Neural progenitor cell (in vitro differentiated cells): ENCODE data around the gene SLFN5. TPM values are rescaled to one million over a fixed set of nuclear protein-coding genes. Genes with fewer than 3 reads are reported as not detected.

ENCODE experiments used
- DNase-seq: peaks from one replicate; pipeline ENCODE4 v3.0.0-alpha.2; 2016; ENCODE audit warnings: low spot score
- H2AFZ ChIP-seq: fragments of 200-600 bp; sonication (generic); replicated peaks from 2 replicates; pipeline ENCODE4 v1.6.1; 2016; ENCODE audit warnings: antibody characterized with exemption
- H3F3A ChIP-seq: fragments of 200-600 bp; sonication (generic); 2 replicates; pipeline ENCODE4 v1.6.1; 2016; ENCODE audit warnings: antibody characterized with exemption, low read depth
- H3K27ac ChIP-seq: fragments of 200-600 bp; sonication (generic); 2 replicates; pipeline ENCODE4 v1.5.1; 2016; ENCODE audit warnings: mild to moderate bottlenecking
- H3K27me3 ChIP-seq: fragments of 200-600 bp; sonication (generic); 2 replicates; pipeline ENCODE4 v1.6.1; 2016; ENCODE audit warnings: mild to moderate bottlenecking, moderate library complexity
- H3K36me3 ChIP-seq: fragments of 200-600 bp; sonication (generic); 2 replicates; pipeline ENCODE4 v1.5.1; 2016
- H3K4me1 ChIP-seq: fragments of 200-600 bp; sonication (generic); 2 replicates; pipeline ENCODE4 v1.6.1; 2016; ENCODE audit warnings: mixed run types
- H3K4me2 ChIP-seq: fragments of 200-600 bp; sonication (generic); 2 replicates; pipeline ENCODE4 v1.6.1; 2016
- H3K4me3 ChIP-seq: fragments of 200-600 bp; sonication (generic); 2 replicates; pipeline ENCODE4 v1.5.1; 2016
- H3K79me2 ChIP-seq: fragments of 200-600 bp; sonication (generic); 2 replicates; pipeline ENCODE4 v1.6.1; 2016; ENCODE audit warnings: low read depth
- H3K9ac ChIP-seq: fragments of 200-600 bp; sonication (generic); 2 replicates; pipeline ENCODE4 v1.6.1; 2016
- H3K9me3 ChIP-seq: fragments of 200-600 bp; sonication (generic); 2 replicates; pipeline ENCODE4 v1.5.1; 2016; ENCODE audit warnings: low read depth
- H4K20me1 ChIP-seq: fragments of 200-600 bp; sonication (generic); 2 replicates; pipeline ENCODE4 v1.6.1; 2016; ENCODE audit warnings: low read depth
- H3K27ac Mint-ChIP-seq: 3 replicates; pipeline ENCODE4 v1.8.0; 2021; ENCODE audit warnings: mixed read lengths
- H3K27me3 Mint-ChIP-seq: 2 replicates; pipeline ENCODE4 v1.8.0; 2022; ENCODE audit warnings: low read depth, mild to moderate bottlenecking, inconsistent platforms, moderate library complexity, mixed read lengths; ENCODE audit not compliant: insufficient read depth
- H3K36me3 Mint-ChIP-seq: 3 replicates; pipeline ENCODE4 v1.8.0; 2021; ENCODE audit warnings: mixed read lengths
- H3K4me1 Mint-ChIP-seq: 3 replicates; pipeline ENCODE4 v1.8.0; 2021; ENCODE audit warnings: mixed read lengths
- H3K4me3 Mint-ChIP-seq: 3 replicates; pipeline ENCODE4 v1.8.0; 2021; ENCODE audit warnings: mild to moderate bottlenecking, moderate library complexity, mixed read lengths
- H3K9me3 Mint-ChIP-seq: 3 replicates; pipeline ENCODE4 v1.8.0; 2020; ENCODE audit warnings: mixed read lengths
- CTCF ChIP-seq: fragments of 200-600 bp; sonication (generic); IDR thresholded peaks from 2 replicates; pipeline ENCODE4 v1.5.1; 2017; ENCODE audit warnings: antibody characterized with exemption, mild to moderate bottlenecking
- EZH2 ChIP-seq: fragments of 200-600 bp; sonication (generic); IDR thresholded peaks from 2 replicates; pipeline ENCODE4 v1.6.1; 2017; ENCODE audit warnings: antibody characterized with exemption, mild to moderate bottlenecking, moderate library complexity
- EZH2phosphoT487 ChIP-seq: fragments of 200-600 bp; sonication (generic); IDR thresholded peaks from 2 replicates; pipeline ENCODE4 v1.6.1; 2017; ENCODE audit warnings: antibody characterized with exemption
- total RNA-seq: library from RNA; depleted of rRNA; stranded (reverse); fragments of >200 nt; gene quantifications from 2 replicates; pipeline ENCODE4 v1.2.3, GENCODE V29; 2015; ENCODE audit warnings: low replicate concordance

The SLFN5 gene
- total RNA-seq, 1 donor from 2014 or later = 5.8 TPM

GRCh38 chr17:35214631-35215273 is 28.1 kb upstream of the SLFN5 start:
- Histone ChIP-seq H3K27me3 (peaks cover 29% of the 10 kb centered on the region), H3K9ac (no peak overlapping the region), H3K4me1 (no peaks in the 10 kb centered on the region), H3K27ac (no peak overlapping the region), H3K79me2 (no peaks in the 10 kb centered on the region), H3F3A (no peaks in the 10 kb centered on the region), H3K9me3 (no peaks in the 10 kb centered on the region), H3K36me3 (no peaks in the 10 kb centered on the region), H4K20me1 (no peaks in the 10 kb centered on the region), H2AFZ (no peak overlapping the region), H3K4me3 (no peak overlapping the region), H3K4me2 (no peak overlapping the region)
- Mint-ChIP-seq H3K27ac (no peak overlapping the region), H3K4me3 (no peak overlapping the region), H3K27me3 (peaks cover 2% of the 10 kb centered on the region), H3K9me3 (no peaks in the 10 kb centered on the region), H3K4me1 (peaks cover 4% of the 10 kb centered on the region), H3K36me3 (no peaks in the 10 kb centered on the region)
- DNase-seq = no peak
- TF ChIP-seq CTCF = no peak
- no peak for TF ChIP-seq EZH2phosphoT487
- no peak for TF ChIP-seq EZH2

- Histone ChIP-seq H3K36me3 (no peaks in the 10 kb centered on the region), H3K4me2 (no peak overlapping the region), H3K27ac (no peak overlapping the region), H3K27me3 (peaks cover 18% of the 10 kb centered on the region), H3K9ac (no peak overlapping the region), H3K4me1 (no peaks in the 10 kb centered on the region), H3K79me2 (no peaks in the 10 kb centered on the region), H3F3A (no peaks in the 10 kb centered on the region), H3K9me3 (no peaks in the 10 kb centered on the region), H4K20me1 (no peaks in the 10 kb centered on the region), H3K4me3 (no peak overlapping the region), H2AFZ (no peak overlapping the region)
- Mint-ChIP-seq H3K27me3 (peaks cover 2% of the 10 kb centered on the region), H3K4me1 (peaks cover 4% of the 10 kb centered on the region), H3K36me3 (no peaks in the 10 kb centered on the region), H3K4me3 (no peak overlapping the region), H3K27ac (no peak overlapping the region), H3K9me3 (no peaks in the 10 kb centered on the region)
- DNase-seq = no peak
- TF ChIP-seq EZH2 (no peak), CTCF (no peak), EZH2phosphoT487 (no peak)
Measured at GRCh38 chr17:35217107-35217506, 25.8 kb upstream of the SLFN5 start.

GRCh38 chr17:35218915-35219314 is 24.0 kb upstream of the SLFN5 start:
- Mint-ChIP-seq H3K27ac (no peak overlapping the region), H3K36me3 (no peaks in the 10 kb centered on the region), H3K27me3 (peaks cover 2% of the 10 kb centered on the region), H3K4me3 (no peak overlapping the region), H3K9me3 (no peaks in the 10 kb centered on the region), H3K4me1 (peaks cover 4% of the 10 kb centered on the region)
- H4K20me1 ChIP-seq = no peaks in the 10 kb centered on the region
- no peak overlapping the region for H3K4me3 ChIP-seq
- H3K9ac ChIP-seq = no peak overlapping the region
- no peak for DNase-seq
- no peaks in the 10 kb centered on the region for H3K4me1 ChIP-seq
- H3K79me2 ChIP-seq = no peaks in the 10 kb centered on the region
- H3K27me3 ChIP-seq = peaks cover 8% of the 10 kb centered on the region
- H3K36me3 ChIP-seq = no peaks in the 10 kb centered on the region
- H3K4me2 ChIP-seq = no peak overlapping the region
- H3K27ac ChIP-seq = no peak overlapping the region
- no peak overlapping the region for H2AFZ ChIP-seq
- no peaks in the 10 kb centered on the region for H3K9me3 ChIP-seq
- no peaks in the 10 kb centered on the region for H3F3A ChIP-seq
- no peak for TF ChIP-seq CTCF
- TF ChIP-seq EZH2phosphoT487 = no peak
- no peak for TF ChIP-seq EZH2
